Measurements from ENCODE around the gene CLP1. TPM values are rescaled to one million over a fixed set of nuclear protein-coding genes. Genes with fewer than 3 reads are reported as not detected.

The CLP1 gene
- total and polyA plus RNA-seq, 4 donors, result 5.9 to 12.3 (median 8.3) TPM

- 95% methylated on average over 5 of the region's 5 CpGs for WGBS
- H3K27me3 ChIP-seq (ENCODE audit: control insufficient read depth in 4 of 4, insufficient read depth in 4 of 4, low read length in 3 of 4), result no peaks in the 10 kb centered on the region
- H3K4me3 ChIP-seq (ENCODE audit: low read depth in 1 of 3, low read length in 3 of 3), result no peak overlapping the region
- H3K9ac ChIP-seq (ENCODE audit: low read depth in 1 of 2, low read length in 2 of 2), result no peak overlapping the region
- H3K4me1 ChIP-seq (ENCODE audit: control insufficient read depth in 4 of 4, insufficient read depth in 4 of 4, low read length in 3 of 4), result peaks cover 10 to 34% (median 30%) of the 10 kb centered on the region in 4 donors
- H3K36me3 ChIP-seq (ENCODE audit: control insufficient read depth in 4 of 4, insufficient read depth in 3 of 4, low read depth in 1 of 4, low read length in 3 of 4), result peaks cover 0 to 2% (median under 1%) of the 10 kb centered on the region in 4 donors
- H3K27ac ChIP-seq (ENCODE audit: low read depth in 1 of 2, low read length in 2 of 2), result no peak overlapping the region
- H3K9me3 ChIP-seq (ENCODE audit: control insufficient read depth in 4 of 4, low read length in 3 of 4), result no peaks in the 10 kb centered on the region
- TF ChIP-seq EGR1 (IDR thresholded peaks at IDR 0.05; ENCODE audit: low read depth in 2 of 2) (no peak), JUND (IDR thresholded peaks at IDR 0.05) (no peak), FOXA1 (IDR thresholded peaks at IDR 0.05) (no peak), NR2F2 (IDR thresholded peaks at IDR 0.05) (no peak), SP1 (IDR thresholded peaks at IDR 0.05) (no peak), RXRA (IDR thresholded peaks at IDR 0.05) (no peak), FOXA2 (IDR thresholded peaks at IDR 0.05) (no peak), YY1 (IDR thresholded peaks at IDR 0.05) (no peak), ZBTB33 (IDR thresholded peaks at IDR 0.05) (no peak), TAF1 (conservative IDR thresholded peaks at IDR 0.05) (no peak), RAD21 (IDR thresholded peaks at IDR 0.05) (no peak), GABPA (IDR thresholded peaks at IDR 0.05 in 1 of 2, conservative IDR thresholded peaks at IDR 0.05 in 1 of 2) (no peak), HNF4A (conservative IDR thresholded peaks at IDR 0.05) (no peak), MAX (IDR thresholded peaks at IDR 0.05) (no peak), REST (IDR thresholded peaks at IDR 0.05) (no peak), CTCF (IDR thresholded peaks at IDR 0.05; ENCODE audit: low read depth, low read length, missing input control) (no peak), HNF4G (IDR thresholded peaks at IDR 0.05) (no peak)
- DNase-seq (ENCODE audit: low spot score), result no peak
Measured at GRCh38 chr11:57709802-57710367, 52.3 kb downstream of the CLP1 start.

Small RNAs within 50 kb of the gene (small RNA-seq; reads per million reads assigned to genes)
- 862 reads per million, percentile 99 among the genes with 10 or more reads in this experiment for gene MIR130A

Other genes starting within 250 kb of the CLP1 start
- gene SLC43A3, start 230.6 kb upstream of the CLP1 start, total RNA-seq, result 100 to 1,000 TPM in 1 of 2 donors, 10 to 100 TPM in 1; 47.2 to 106 TPM
- 100 to 1,000 TPM in 1 of 2 donors, 10 to 100 TPM in 1; 80.2 to 152 TPM for gene SLC43A3, start 230.6 kb upstream of the CLP1 start, polyA plus RNA-seq
- under 1 TPM; 0.75 to 0.89 TPM for gene RTN4RL2, start 197.2 kb upstream of the CLP1 start, total RNA-seq
- 10 to 100 TPM in 1 of 2 donors, 1 to 10 TPM in 1; 5.5 to 18.1 TPM for gene RTN4RL2, start 197.2 kb upstream of the CLP1 start, polyA plus RNA-seq
- 100 to 1,000 TPM; 107 to 171 TPM for gene SLC43A1, start 142.1 kb upstream of the CLP1 start, total RNA-seq
- gene SLC43A1, start 142.1 kb upstream of the CLP1 start, polyA plus RNA-seq, result 100 to 1,000 TPM in 1 of 2 donors, 10 to 100 TPM in 1; 85.6 to 108 TPM
- 10 to 100 TPM; 19.8 to 23.7 TPM for gene TIMM10, start 127.0 kb upstream of the CLP1 start, total RNA-seq
- gene TIMM10, start 127.0 kb upstream of the CLP1 start, polyA plus RNA-seq, result 10 to 100 TPM; 36.9 to 77.4 TPM
- gene SMTNL1, start 120.2 kb upstream of the CLP1 start, total RNA-seq, result not detected
- not detected for gene SMTNL1, start 120.2 kb upstream of the CLP1 start, polyA plus RNA-seq
- 10 to 100 TPM; 18.6 to 44.8 TPM for gene UBE2L6, start 90.1 kb upstream of the CLP1 start, total RNA-seq
- 10 to 100 TPM; 85.4 to 97.2 TPM for gene UBE2L6, start 90.1 kb upstream of the CLP1 start, polyA plus RNA-seq
- gene SERPING1, start 60.1 kb upstream of the CLP1 start, total RNA-seq, result 100 to 1,000 TPM; 235 to 541 TPM
- gene SERPING1, start 60.1 kb upstream of the CLP1 start, polyA plus RNA-seq, result 1,000 to 10,000 TPM; 2,487 to 2,911 TPM
- 10 to 100 TPM in 1 of 2 donors, under 1 TPM in 1; 0.08 to 19.9 TPM for gene YPEL4, start 7.8 kb upstream of the CLP1 start, total RNA-seq
- under 1 TPM; 0.14 to 0.31 TPM for gene YPEL4, start 7.8 kb upstream of the CLP1 start, polyA plus RNA-seq
- 10 to 100 TPM; 27.1 to 31.4 TPM for gene ZDHHC5, start 10.4 kb downstream of the CLP1 start, total RNA-seq
- 10 to 100 TPM in 1 of 2 donors, 1 to 10 TPM in 1; 7.2 to 25.1 TPM for gene ZDHHC5, start 10.4 kb downstream of the CLP1 start, polyA plus RNA-seq
- 1 to 10 TPM; 4.4 to 5.6 TPM for gene MED19, start 54.5 kb downstream of the CLP1 start, total RNA-seq
- gene MED19, start 54.5 kb downstream of the CLP1 start, polyA plus RNA-seq, result 10 to 100 TPM in 1 of 2 donors, 1 to 10 TPM in 1; 7.5 to 11.3 TPM
- gene TMX2, start 54.8 kb downstream of the CLP1 start, total RNA-seq, result 10 to 100 TPM; 43.3 to 48.3 TPM
- 10 to 100 TPM; 69.8 to 70.9 TPM for gene TMX2, start 54.8 kb downstream of the CLP1 start, polyA plus RNA-seq
- gene SELENOH, start 83.7 kb downstream of the CLP1 start, total RNA-seq, result 10 to 100 TPM; 42.2 to 52.2 TPM
- 100 to 1,000 TPM in 1 of 2 donors, 10 to 100 TPM in 1; 90.7 to 129 TPM for gene SELENOH, start 83.7 kb downstream of the CLP1 start, polyA plus RNA-seq
- gene BTBD18, start 94.1 kb downstream of the CLP1 start, total RNA-seq, result not detected
- under 1 TPM in 1 of 2 donors, not detected in 1; 0.13 TPM for gene BTBD18, start 94.1 kb downstream of the CLP1 start, polyA plus RNA-seq
- gene CTNND1, start 104.0 kb downstream of the CLP1 start, total RNA-seq, result 10 to 100 TPM; 74.1 to 97.1 TPM
- gene CTNND1, start 104.0 kb downstream of the CLP1 start, polyA plus RNA-seq, result 10 to 100 TPM; 21.5 to 41.9 TPM

Measured in liver (tissue), 10 donors.